H1 (cell line): Measurements from ENCODE around the gene NKAIN2. TPM values are rescaled to one million over a fixed set of nuclear protein-coding genes. Genes with fewer than 3 reads are reported as not detected.

Experiments used
- CTCF ChIA-PET: fragments of 300-600 bp; sonication (Branson Sonifier 250); formaldehyde crosslinking; loops from one replicate; lab custom pipeline; 2021; ENCODE audit not compliant: partially characterized antibody; lab: Charles Lee
- POLR2A ChIA-PET: fragments of 300-600 bp; sonication (Branson Sonifier 250); formaldehyde crosslinking; loops from one replicate; lab custom pipeline; 2021; ENCODE audit warnings: inconsistent platforms; ENCODE audit not compliant: partially characterized antibody; lab: Charles Lee
- DNase-seq, 2 experiments: peaks; one replicate each; pipeline versions ENCODE4 v3.0.0 to v3.0.0-alpha.2; 2010 to 2022; ENCODE audit warnings: low spot score in 2 of 2, low read depth in 1 of 2, mixed read lengths in 1 of 2
- FAIRE-seq: peaks from 2 replicates; lab custom pipeline; 2011; peaks lifted over from hg19 to GRCh38; lab: Jason Lieb, UNC
- H2AFZ ChIP-seq: 2 replicates; pipeline ENCODE4 v1.8.1; 2012; ENCODE audit warnings: low read length, inconsistent platforms
- H2AK5ac ChIP-seq: 2 replicates; pipeline ENCODE4 v1.6.1; 2013; ENCODE audit warnings: low read depth, low read length
- H2BK120ac ChIP-seq: replicated peaks from 2 replicates; pipeline ENCODE3; 2013; ENCODE audit warnings: low read depth, low read length, inconsistent platforms
- H2BK12ac ChIP-seq: 2 replicates; pipeline ENCODE4 v1.6.1; 2013; ENCODE audit warnings: low read depth, low read length
- H2BK15ac ChIP-seq: 2 replicates; pipeline ENCODE4 v1.6.1; 2013; ENCODE audit warnings: low read length
- H2BK20ac ChIP-seq: 2 replicates; pipeline ENCODE4 v1.6.1; 2013; ENCODE audit warnings: low read length
- H2BK5ac ChIP-seq: 2 replicates; pipeline ENCODE4 v1.6.1; 2013; ENCODE audit warnings: low read depth, low read length
- H3K14ac ChIP-seq: 2 replicates; pipeline ENCODE4 v1.6.1; 2013; ENCODE audit warnings: inconsistent platforms; ENCODE audit not compliant: insufficient read length
- H3K18ac ChIP-seq: 2 replicates; pipeline ENCODE4 v1.6.1; 2013; ENCODE audit warnings: low read length; ENCODE audit errors: extremely low read depth
- H3K23ac ChIP-seq: 2 replicates; pipeline ENCODE4 v1.6.1; 2013; ENCODE audit warnings: inconsistent platforms; ENCODE audit not compliant: insufficient read length
- H3K23me2 ChIP-seq: 2 replicates; pipeline ENCODE4 v1.6.1; 2013; ENCODE audit warnings: low read depth, low read length
- H3K27ac ChIP-seq: 2 replicates; pipeline ENCODE4 v1.6.1; 2011; ENCODE audit warnings: low read depth, low read length, inconsistent platforms
- H3K27me3 ChIP-seq, 4 experiments: replicated peaks in 1 of 4; 1 replicate in 1 of 4; 2 replicates in 3 of 4; pipeline versions ENCODE4 v1.6.1 to v1.8.1; 2011 to 2013; ENCODE audit warnings: low read length in 3 of 4, mild to moderate bottlenecking in 3 of 4, inconsistent platforms in 2 of 4, mixed read lengths in 2 of 4, moderate library complexity in 1 of 4; ENCODE audit not compliant: control insufficient read depth in 3 of 4, insufficient read depth in 3 of 4; ENCODE audit errors: extremely low read depth in 1 of 4
- H3K36me3 ChIP-seq, 4 experiments: 2 replicates each; pipeline versions ENCODE4 v1.6.1 to v1.8.1; 2011 to 2013; ENCODE audit warnings: mild to moderate bottlenecking in 4 of 4, low read length in 3 of 4, moderate library complexity in 2 of 4, control low read depth in 1 of 4, inconsistent platforms in 1 of 4; ENCODE audit not compliant: insufficient read depth in 4 of 4, control insufficient read depth in 2 of 4
- H3K4ac ChIP-seq: replicated peaks from 2 replicates; pipeline ENCODE3; 2013; ENCODE audit warnings: low read length, low read depth, mixed read lengths, inconsistent platforms; ENCODE audit not compliant: insufficient read length
- H3K4me1 ChIP-seq, 4 experiments: replicated peaks in 1 of 4; 1 replicate in 1 of 4; 2 replicates in 3 of 4; pipeline versions ENCODE4 v1.6.1 to v1.8.1; 2011 to 2013; ENCODE audit warnings: low read length in 3 of 4, inconsistent platforms in 2 of 4, mixed read lengths in 1 of 4; ENCODE audit not compliant: insufficient read depth in 4 of 4, control insufficient read depth in 3 of 4
- H3K4me2 ChIP-seq, 2 experiments: 2 replicates each; pipeline versions ENCODE4 v1.6.1 to v1.8.1; 2011 to 2013; ENCODE audit warnings: low read depth in 2 of 2, low read length in 2 of 2, control low read depth in 1 of 2, inconsistent platforms in 1 of 2, mild to moderate bottlenecking in 1 of 2; ENCODE audit not compliant: insufficient read depth in 1 of 2
- H3K4me3 ChIP-seq, 4 experiments: fragments of 200-600, 300-600 bp in 1 of 4; sonication (generic), shearing (Covaris generic), sonication (Bioruptor Twin) in 1 of 4; 2 replicates each; pipeline versions ENCODE4 v1.5.1 to v1.8.1; 2011 to 2016; ENCODE audit warnings: low read length in 4 of 4, low read depth in 3 of 4, control low read depth in 2 of 4, inconsistent platforms in 2 of 4, mild to moderate bottlenecking in 2 of 4, mixed read lengths in 1 of 4, moderate library complexity in 1 of 4; ENCODE audit not compliant: insufficient read depth in 2 of 4; ENCODE audit errors: extremely low read depth in 1 of 4
- H3K56ac ChIP-seq: replicated peaks from 2 replicates; pipeline ENCODE3; 2013; ENCODE audit warnings: low read depth, mild to moderate bottlenecking, mixed read lengths, low read length, inconsistent platforms; ENCODE audit not compliant: insufficient read length
- H3K79me1 ChIP-seq: 2 replicates; pipeline ENCODE4 v1.6.1; 2013; ENCODE audit warnings: low read depth, low read length, control low read depth
- H3K79me2 ChIP-seq, 2 experiments: 2 replicates each; pipeline versions ENCODE4 v1.6.1 to v1.8.1; 2012 to 2013; ENCODE audit warnings: low read length in 2 of 2, mild to moderate bottlenecking in 2 of 2, inconsistent platforms in 1 of 2; ENCODE audit not compliant: insufficient read depth in 2 of 2, control insufficient read depth in 1 of 2
- H3K9ac ChIP-seq, 4 experiments: replicated peaks in 1 of 4; 1 replicate in 1 of 4; 2 replicates in 3 of 4; pipeline versions ENCODE4 v1.6.1 to v1.8.1; 2011 to 2013; ENCODE audit warnings: low read depth in 3 of 4, low read length in 3 of 4, control low read depth in 2 of 4, mild to moderate bottlenecking in 2 of 4, moderate library complexity in 2 of 4, inconsistent platforms in 1 of 4; ENCODE audit errors: extremely low read depth in 1 of 4
- H3K9me3 ChIP-seq, 2 experiments: 2 replicates each; pipeline versions ENCODE4 v1.6.1 to v1.8.1; 2012 to 2013; ENCODE audit warnings: mild to moderate bottlenecking in 2 of 2, moderate library complexity in 2 of 2, control low read depth in 1 of 2, inconsistent platforms in 1 of 2, low read depth in 1 of 2, low read length in 1 of 2, mixed read lengths in 1 of 2; ENCODE audit not compliant: insufficient read depth in 2 of 2
- H4K20me1 ChIP-seq, 2 experiments: replicated peaks in 1 of 2; 2 replicates each; pipeline versions ENCODE3 to v1.8.1; 2011 to 2013; ENCODE audit warnings: inconsistent platforms in 2 of 2, low read length in 2 of 2, mild to moderate bottlenecking in 1 of 2; ENCODE audit not compliant: insufficient read depth in 2 of 2, control insufficient read depth in 1 of 2
- H4K5ac ChIP-seq: 2 replicates; pipeline ENCODE4 v1.6.1; 2013; ENCODE audit warnings: low read length, low read depth, mixed read lengths, inconsistent platforms; ENCODE audit not compliant: insufficient read length
- H4K8ac ChIP-seq: 2 replicates; pipeline ENCODE4 v1.8.0; 2013; ENCODE audit warnings: mild to moderate bottlenecking, moderate library complexity, low read length, inconsistent platforms; ENCODE audit not compliant: insufficient read depth; ENCODE audit errors: extremely low read depth
- H4K91ac ChIP-seq: replicated peaks from 2 replicates; pipeline ENCODE3; 2013; ENCODE audit warnings: low read length, mixed read lengths, inconsistent platforms; ENCODE audit not compliant: insufficient read length
- CBX5 ChIP-seq: fragments of 300-800, 300-1000 bp; sonication (generic); IDR thresholded peaks from 2 replicates; pipeline ENCODE4 v1.7.1; 2016; ENCODE audit warnings: antibody characterized with exemption, low read length, low read depth
- EZH2 ChIP-seq: fragments of 200-600 bp; sonication (generic); IDR thresholded peaks from 2 replicates; pipeline ENCODE4 v1.7.1; 2012; ENCODE audit warnings: low read depth, mild to moderate bottlenecking, moderate library complexity, low read length, inconsistent platforms; ENCODE audit not compliant: severe bottlenecking
- KDM5A ChIP-seq: fragments of 200-600 bp; IDR thresholded peaks from 2 replicates; pipeline ENCODE4 v1.7.1; 2012; ENCODE audit warnings: mild to moderate bottlenecking, low read length, inconsistent platforms, mixed read lengths
- NANOG ChIP-seq: IDR thresholded peaks from 2 replicates; pipeline ENCODE4 v1.6.1; 2011; ENCODE audit warnings: low read length, low read depth, mild to moderate bottlenecking, inconsistent platforms; ENCODE audit not compliant: insufficient read depth, poor library complexity, severe bottlenecking
- RXRA ChIP-seq: IDR thresholded peaks from 2 replicates; pipeline ENCODE4 v1.6.1; 2011; ENCODE audit warnings: low read depth, mild to moderate bottlenecking, low read length, moderate library complexity; ENCODE audit not compliant: insufficient read depth
- SP2 ChIP-seq: IDR thresholded peaks from 2 replicates; pipeline ENCODE4 v1.6.1; 2012; ENCODE audit warnings: mild to moderate bottlenecking, low read length, inconsistent platforms
- SUZ12 ChIP-seq: fragments of 200-600 bp; sonication (generic); IDR thresholded peaks from 2 replicates; pipeline ENCODE4 v1.6.1; 2012; ENCODE audit warnings: mild to moderate bottlenecking, inconsistent platforms, low read length, moderate library complexity, mixed read lengths
- TAF1 ChIP-seq: IDR thresholded peaks from 2 replicates; pipeline ENCODE4 v1.6.1; 2011; ENCODE audit warnings: mild to moderate bottlenecking, low read depth, low read length
- TCF12 ChIP-seq: IDR thresholded peaks from 2 replicates; pipeline ENCODE4 v1.6.1; 2011; ENCODE audit warnings: low read depth, mild to moderate bottlenecking, low read length
- YY1 ChIP-seq: IDR thresholded peaks from 2 replicates; pipeline ENCODE4 v1.6.1; 2011; ENCODE audit warnings: low read depth, mild to moderate bottlenecking, low read length
- ZNF274 ChIP-seq: IDR thresholded peaks from 2 replicates; pipeline ENCODE4 v1.7.0; 2012; ENCODE audit warnings: low read length, borderline replicate concordance; ENCODE audit errors: extremely low read depth
- WGBS, 2 experiments: shearing (Covaris generic) in 1 of 2; methylation state at CpG; one replicate each; pipeline versions ENCODE4 v1.1.6 to v1.1.7; 2013 to 2015; ENCODE audit warnings: low lambda C conversion rate in 2 of 2, mixed read lengths in 2 of 2, inconsistent platforms in 1 of 2, low coverage in 1 of 2, missing lambda C conversion rate in 1 of 2; ENCODE audit not compliant: insufficient replicate concordance in 2 of 2, insufficient coverage in 1 of 2, insufficient read length in 1 of 2; ENCODE audit errors: extremely low coverage in 1 of 2, missing lambda C conversion rate in 1 of 2; 5-methylcytosine and 5-hydroxymethylcytosine counted together
- polyA plus RNA-seq, 7 experiments: library from polyadenylated mRNA; depleted of rRNA in 3 of 7; stranded (reverse) in 5 of 7; unstranded in 2 of 7; fragments of >200 nt in 5 of 7; fragments of 200-250 nt in 2 of 7; gene quantifications; 1 replicate in 5 of 7; 2 replicates in 1 of 7; 4 replicates in 1 of 7; pipeline versions ENCODE4 v1.2.1 to v1.2.3, GENCODE V29; 2011 to 2013; ENCODE audit warnings: missing spikeins in 2 of 7, mixed read lengths in 2 of 7
- total RNA-seq: library from RNA; stranded (reverse); fragmentation: NEBNext Ultra II Directional; extraction: Animal tissue kit (Norgen Biotek cat#: 25700); gene quantifications from 2 replicates; pipeline ENCODE4 v1.2.1, GENCODE V29; 2021

Gene NKAIN2
- total and polyA plus RNA-seq, 2 of the 8 experiments (the other 6 are each of a cell fraction or from before 2014, with no cell fraction given), result 0.20 to 0.34 TPM

GRCh38 chr6:124747349-124747748 lies 943.7 kb downstream of the NKAIN2 start:
- Histone ChIP-seq H2BK20ac (no peak overlapping the region), H2BK120ac (no peak overlapping the region), H3K4me1 (no peaks in the 10 kb centered on the region), H4K8ac (no peak overlapping the region), H3K36me3 (no peaks in the 10 kb centered on the region), H3K9ac (no peak overlapping the region)
- no peak for DNase-seq
- ChIA-PET POLR2A (no interaction called here), CTCF (no interaction called here)
- TF ChIP-seq RXRA (no peak), CBX5 (no peak), SUZ12 (no peak), TCF12 (no peak), NANOG (no peak), ZNF274 (no peak), KDM5A (no peak), SP2 (no peak), YY1 (no peak), EZH2 (no peak), TAF1 (no peak)
- TF ChIP-seq, all 59 proteins: peak for 0
- Histone ChIP-seq H3K56ac (no peak overlapping the region), H3K4me3 (no peak overlapping the region), H3K23ac (no peak overlapping the region), H3K27ac (no peak overlapping the region), H3K4me2 (no peak overlapping the region), H2AFZ (no peak overlapping the region), H3K23me2 (no peaks in the 10 kb centered on the region; the same call in 1 of the 2 replicates), H2BK15ac (no peak overlapping the region), H2BK5ac (no peak overlapping the region), H3K14ac (no peak overlapping the region), H3K9me3 (no peaks in the 10 kb centered on the region), H2AK5ac (no peak overlapping the region), H4K91ac (no peak overlapping the region), H4K5ac (no peak overlapping the region), H3K27me3 (no peaks in the 10 kb centered on the region), H2BK12ac (no peak overlapping the region), H3K18ac (no peak overlapping the region), H3K79me1 (no peaks in the 10 kb centered on the region), H3K79me2 (no peaks in the 10 kb centered on the region), H3K4ac (no peak overlapping the region), H4K20me1 (no peaks in the 10 kb centered on the region)
- 78% methylated on average over 2 of the region's 2 CpGs; no CpG with 5 or more reads in 1 of the 2 experiments for WGBS, 2 experiments
- no peak for FAIRE-seq
